Thyroid gland (tissue), 4 donors: Measurements from ENCODE around the gene EXOC3. TPM values are rescaled to one million over a fixed set of nuclear protein-coding genes. Genes with fewer than 3 reads are reported as not detected.

Source experiments
- DNase-seq, 2 donors: peaks; one replicate each; pipeline ENCODE4 v3.0.0-alpha.2; 2019
- H3K27ac ChIP-seq, 3 donors: fragments of 200-600 bp; sonication (generic); 1 replicate in 2 of 3; 2 replicates in 1 of 3; pipeline ENCODE4 v1.5.1; 2016 to 2019; ENCODE audit warnings: mild to moderate bottlenecking in 1 of 3, moderate library complexity in 1 of 3
- H3K27me3 ChIP-seq: fragments of 200-600 bp; sonication (generic); one replicate; pipeline ENCODE4 v1.5.1; 2019
- H3K36me3 ChIP-seq, 2 donors: fragments of 200-600 bp; sonication (generic); one replicate each; pipeline ENCODE4 v1.5.1; 2016 to 2019
- H3K4me1 ChIP-seq, 2 donors: fragments of 200-600 bp; sonication (generic); one replicate each; pipeline ENCODE4 v1.5.1; 2017 to 2019
- H3K4me3 ChIP-seq, 3 donors: fragments of 200-600 bp; sonication (generic); replicated peaks in 1 of 3; 1 replicate in 2 of 3; 2 replicates in 1 of 3; pipeline ENCODE4 v1.5.1; 2016; ENCODE audit warnings: mild to moderate bottlenecking in 1 of 3
- H3K9me3 ChIP-seq: fragments of 200-600 bp; sonication (generic); one replicate; pipeline ENCODE4 v1.5.1; 2017
- POLR2A ChIP-seq, 2 donors: fragments of 450-650 bp; IDR thresholded peaks; one replicate each; pipeline ENCODE4 v1.6.1; 2017; ENCODE audit warnings: antibody characterized with exemption in 2 of 2, mild to moderate bottlenecking in 2 of 2, moderate library complexity in 1 of 2
- WGBS, 2 donors: methylation state at CpG; one replicate each; pipeline ENCODE4 v1.1.5; 2017; 5-methylcytosine and 5-hydroxymethylcytosine counted together
- intact Hi-C: fragments of 100-400 bp; cut with DNase I; formaldehyde crosslinking; loops from one replicate; pipeline ENCODE4 v1.15.1; 2023
- total RNA-seq, 4 donors: library from RNA; depleted of rRNA; stranded (reverse); fragments of >200 nt; gene quantifications; one replicate each; pipeline ENCODE4 v1.2.3, GENCODE V29; 2016
- TF ChIP-seq, protein P1 (sequence below), 6 experiments: fragments of 200-600 bp in 3 of 6; fragments of 450-650 bp in 3 of 6; sonication (generic) in 3 of 6; IDR thresholded peaks; one replicate each; pipeline ENCODE4 v1.5.1; 2016 to 2019; ENCODE audit warnings: antibody characterized with exemption in 6 of 6, mild to moderate bottlenecking in 2 of 6, inconsistent platforms in 1 of 6, moderate library complexity in 1 of 6

The EXOC3 gene
- total RNA-seq, 4 donors from 2014 or later, result 39.7 to 49.6 (median 45.0) TPM

DNA sequence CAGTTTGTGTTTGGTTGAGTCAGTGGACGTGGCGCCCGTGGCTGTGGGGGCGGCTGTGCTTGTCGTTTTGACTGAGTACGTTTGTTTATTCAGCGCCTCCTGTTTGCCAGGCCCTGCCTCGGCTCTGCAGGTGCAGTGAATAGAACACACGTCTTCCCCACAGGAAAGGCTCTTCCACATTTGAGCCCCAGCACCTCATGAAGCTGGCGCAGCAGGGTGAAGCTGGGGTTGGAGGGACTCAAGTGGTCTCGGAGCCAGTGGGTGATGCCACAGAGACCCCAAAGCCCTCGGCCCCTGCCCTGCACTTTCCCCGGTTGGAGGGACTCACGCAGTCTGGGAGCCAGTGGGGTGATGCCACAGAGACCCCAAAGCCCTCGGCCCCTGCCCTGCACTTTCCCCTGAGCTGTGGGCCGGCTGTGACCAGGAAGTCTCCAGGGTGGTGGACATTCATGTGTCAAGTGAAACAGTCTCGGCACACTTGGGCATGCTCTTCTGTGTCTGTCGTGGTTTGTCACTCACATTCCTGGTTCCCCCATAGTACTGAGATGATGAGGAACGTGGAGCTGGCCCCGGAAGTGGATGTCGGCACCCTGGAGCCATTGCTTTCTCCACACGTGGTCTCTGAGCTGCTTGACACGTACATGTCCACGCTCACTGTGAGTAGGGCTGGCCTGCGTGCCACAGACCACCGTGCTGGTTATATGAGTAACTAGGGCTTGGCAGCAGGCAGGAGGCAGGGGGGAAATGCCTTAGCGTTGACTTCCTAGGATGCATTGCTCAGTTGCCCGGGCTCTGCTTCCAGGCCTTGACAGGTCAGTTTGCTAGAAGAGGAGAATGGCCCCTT lies 13.6 kb downstream of the EXOC3 start:
- Histone ChIP-seq H3K9me3 (no peaks in the 10 kb centered on the region), H3K36me3 (peaks cover 37 to 54% of the 10 kb centered on the region in 2 donors), H3K27me3 (no peaks in the 10 kb centered on the region), H3K27ac (no peak overlapping the region), H3K4me1 (peaks cover 0 to 6% of the 10 kb centered on the region in 2 donors), H3K4me3 (no peak overlapping the region)
- no peak for TF ChIP-seq POLR2A (IDR thresholded peaks at IDR 0.05)
- TF ChIP-seq, protein P1, sequence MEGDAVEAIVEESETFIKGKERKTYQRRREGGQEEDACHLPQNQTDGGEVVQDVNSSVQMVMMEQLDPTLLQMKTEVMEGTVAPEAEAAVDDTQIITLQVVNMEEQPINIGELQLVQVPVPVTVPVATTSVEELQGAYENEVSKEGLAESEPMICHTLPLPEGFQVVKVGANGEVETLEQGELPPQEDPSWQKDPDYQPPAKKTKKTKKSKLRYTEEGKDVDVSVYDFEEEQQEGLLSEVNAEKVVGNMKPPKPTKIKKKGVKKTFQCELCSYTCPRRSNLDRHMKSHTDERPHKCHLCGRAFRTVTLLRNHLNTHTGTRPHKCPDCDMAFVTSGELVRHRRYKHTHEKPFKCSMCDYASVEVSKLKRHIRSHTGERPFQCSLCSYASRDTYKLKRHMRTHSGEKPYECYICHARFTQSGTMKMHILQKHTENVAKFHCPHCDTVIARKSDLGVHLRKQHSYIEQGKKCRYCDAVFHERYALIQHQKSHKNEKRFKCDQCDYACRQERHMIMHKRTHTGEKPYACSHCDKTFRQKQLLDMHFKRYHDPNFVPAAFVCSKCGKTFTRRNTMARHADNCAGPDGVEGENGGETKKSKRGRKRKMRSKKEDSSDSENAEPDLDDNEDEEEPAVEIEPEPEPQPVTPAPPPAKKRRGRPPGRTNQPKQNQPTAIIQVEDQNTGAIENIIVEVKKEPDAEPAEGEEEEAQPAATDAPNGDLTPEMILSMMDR (IDR thresholded peaks at IDR 0.05), result no peak
- intact Hi-C loops, result no loop called here
- 70 to 79% methylated on average over 21 to 25 of the region's 28 CpGs for WGBS, 2 donors
- peak; percentile 39 to 69 for DNase-seq

DNA sequence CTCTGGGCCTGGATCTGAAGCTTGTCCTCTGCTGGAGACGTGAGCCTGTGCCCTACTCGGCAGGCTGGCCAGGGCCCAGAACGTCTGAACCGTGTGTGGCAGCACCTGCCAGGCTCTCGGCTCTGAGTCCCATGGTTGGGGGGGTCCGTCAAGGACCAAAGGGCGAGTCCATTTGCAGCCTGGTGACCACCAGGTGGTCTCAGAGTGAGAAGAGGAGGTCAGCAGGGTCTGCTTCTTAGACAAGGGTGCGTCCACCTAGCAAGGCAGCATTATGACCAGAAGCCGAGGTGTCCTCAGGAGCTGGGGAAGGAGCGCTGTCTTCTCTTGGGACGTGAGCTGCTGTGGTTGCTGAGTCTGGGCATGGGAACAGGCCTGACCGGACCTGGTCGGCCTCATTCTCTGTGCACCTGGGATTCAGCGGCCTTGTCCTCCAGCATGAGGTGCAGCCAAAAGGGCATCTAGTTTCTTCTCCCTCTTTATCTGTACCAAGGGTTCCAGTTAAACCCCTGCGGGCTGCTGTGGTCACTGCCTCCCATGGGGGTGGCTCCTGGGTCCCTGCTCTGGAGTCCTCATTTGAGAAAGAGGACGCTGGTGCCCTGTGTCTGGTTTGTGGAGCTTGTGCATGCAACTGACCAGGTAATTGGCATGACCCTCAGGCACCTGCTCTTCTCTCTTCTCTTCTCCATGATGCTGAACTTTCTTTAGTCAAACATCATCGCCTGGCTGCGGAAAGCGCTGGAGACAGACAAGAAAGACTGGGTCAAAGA lies 14.4 kb downstream of the EXOC3 start:
- peaks cover 43 to 54% of the 10 kb centered on the region in 2 donors for H3K36me3 ChIP-seq
- WGBS, 2 donors, result 92 to 97% methylated on average over 12 to 19 of the region's 19 CpGs
- no peak overlapping the region for H3K27ac ChIP-seq
- peaks cover 0 to 6% of the 10 kb centered on the region in 2 donors for H3K4me1 ChIP-seq
- H3K27me3 ChIP-seq, result no peaks in the 10 kb centered on the region
- H3K9me3 ChIP-seq, result no peaks in the 10 kb centered on the region
- no peak for TF ChIP-seq POLR2A (IDR thresholded peaks at IDR 0.05)
- TF ChIP-seq, protein P1 (IDR thresholded peaks at IDR 0.05), result no peak
- intact Hi-C loops, result no loop called here
- no peak overlapping the region for H3K4me3 ChIP-seq
- peak in 1 of 2 donors; percentile 0 for DNase-seq

DNA sequence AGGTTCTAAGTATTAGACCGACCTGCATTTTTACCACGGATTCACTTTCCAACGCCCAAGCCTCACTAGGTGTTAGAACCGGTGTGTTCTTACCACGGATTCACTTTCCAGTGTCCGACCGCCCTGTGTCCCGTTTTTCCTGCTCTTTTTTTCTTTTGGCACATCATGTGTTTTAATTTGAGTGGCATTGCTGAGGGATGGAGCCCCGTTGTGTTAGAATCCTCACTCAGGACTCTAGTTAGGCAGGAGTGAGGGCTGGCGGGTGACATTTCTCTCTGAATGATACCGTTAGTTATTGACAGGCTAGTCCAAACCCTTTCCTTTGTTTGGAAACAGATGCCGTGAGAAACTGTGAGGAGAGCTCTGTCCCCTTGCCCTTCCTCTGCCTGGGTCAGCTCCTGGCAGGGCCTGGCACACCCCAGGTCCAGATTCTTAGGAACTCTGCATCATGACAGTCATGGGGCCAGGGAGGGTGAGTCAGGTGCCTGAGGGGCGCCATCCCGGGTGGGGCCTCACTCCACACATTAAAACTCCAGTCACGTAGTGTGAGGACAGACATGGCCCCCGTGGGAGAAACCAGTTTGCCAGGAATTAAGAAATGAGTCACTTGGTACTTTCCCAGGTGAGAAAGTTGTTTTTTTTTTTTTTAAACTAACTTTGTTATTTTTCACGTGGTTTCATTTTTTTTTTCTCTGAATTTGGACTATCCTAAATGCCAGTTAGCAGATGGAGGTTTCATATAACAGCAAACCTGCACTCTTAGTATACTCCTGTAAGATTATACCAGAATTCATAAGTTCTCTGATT lies 15.8 kb downstream of the EXOC3 start:
- peaks cover 47% of the 10 kb centered on the region in 2 donors for H3K36me3 ChIP-seq
- H3K27ac ChIP-seq, result peak overlapping the region in 1 of 3 donors; percentile 45
- 75 to 81% methylated on average over 17 of the region's 17 CpGs for WGBS, 2 donors
- H3K4me3 ChIP-seq, result no peak overlapping the region
- no peaks in the 10 kb centered on the region for H3K9me3 ChIP-seq
- DNase-seq, result peak; percentile 43 to 59
- TF ChIP-seq, protein P1 (IDR thresholded peaks at IDR 0.05), result no peak
- no peak for TF ChIP-seq POLR2A (IDR thresholded peaks at IDR 0.05)
- peaks cover 0 to 6% of the 10 kb centered on the region in 2 donors for H3K4me1 ChIP-seq
- H3K27me3 ChIP-seq, result no peaks in the 10 kb centered on the region
- intact Hi-C loops, result no loop called here

DNA sequence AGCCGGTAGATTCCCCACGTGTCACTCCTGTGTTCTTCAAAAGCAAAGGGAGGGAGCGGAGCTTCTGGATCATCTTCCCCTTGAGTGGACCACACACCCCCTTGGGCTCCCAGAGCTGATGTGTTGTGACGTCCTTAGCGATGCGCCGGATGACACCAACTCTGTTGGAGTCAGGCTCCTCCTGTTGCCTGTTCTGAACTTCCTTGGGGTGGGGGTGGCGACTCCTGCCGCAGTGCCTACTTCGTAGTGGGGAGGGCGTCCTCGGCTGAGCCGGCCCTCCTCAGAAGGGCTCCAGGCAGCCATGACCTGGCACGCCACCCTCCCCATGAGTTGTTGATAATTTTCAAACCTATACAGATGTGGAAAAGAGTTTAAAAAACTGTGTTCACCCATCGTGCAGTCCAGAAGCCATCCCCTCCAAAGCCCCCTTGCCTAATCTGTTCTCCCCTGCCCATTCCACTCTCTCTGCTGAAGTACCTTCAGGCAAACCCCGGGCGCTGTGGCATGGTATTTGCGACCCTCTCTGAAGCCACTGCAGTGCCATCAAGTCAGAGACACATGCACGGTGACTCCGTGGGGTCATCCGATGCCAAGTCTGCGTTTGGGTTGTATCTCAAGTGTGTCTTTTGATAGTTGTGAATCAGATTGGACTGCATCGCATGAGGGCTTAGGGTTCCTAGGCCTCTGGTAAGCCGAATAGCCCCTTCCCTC lies 16.7 kb downstream of the EXOC3 start:
- H3K4me3 ChIP-seq, result no peak overlapping the region
- H3K9me3 ChIP-seq, result no peaks in the 10 kb centered on the region
- peaks cover 0 to 6% of the 10 kb centered on the region in 2 donors for H3K4me1 ChIP-seq
- WGBS, 2 donors, result 95 to 96% methylated on average over 24 of the region's 24 CpGs
- no peak for DNase-seq
- peaks cover 48 to 49% of the 10 kb centered on the region in 2 donors for H3K36me3 ChIP-seq
- no peaks in the 10 kb centered on the region for H3K27me3 ChIP-seq
- intact Hi-C loops, result no loop called here
- H3K27ac ChIP-seq, result no peak overlapping the region
- TF ChIP-seq, protein P1 (IDR thresholded peaks at IDR 0.05), result no peak
- TF ChIP-seq POLR2A (IDR thresholded peaks at IDR 0.05), result no peak
